GM18517 (cell line): Measurements from ENCODE around the gene CCDC191.

ENCODE experiments used
- ATAC-seq: cut with Tn5 transposase; IDR thresholded peaks from one replicate; pipeline ENCODE4 v1.9.1; 2021; ENCODE audit warnings: mild to moderate bottlenecking, moderate library complexity; ENCODE audit not compliant: unreplicated experiment

Gene CCDC191

DNA sequence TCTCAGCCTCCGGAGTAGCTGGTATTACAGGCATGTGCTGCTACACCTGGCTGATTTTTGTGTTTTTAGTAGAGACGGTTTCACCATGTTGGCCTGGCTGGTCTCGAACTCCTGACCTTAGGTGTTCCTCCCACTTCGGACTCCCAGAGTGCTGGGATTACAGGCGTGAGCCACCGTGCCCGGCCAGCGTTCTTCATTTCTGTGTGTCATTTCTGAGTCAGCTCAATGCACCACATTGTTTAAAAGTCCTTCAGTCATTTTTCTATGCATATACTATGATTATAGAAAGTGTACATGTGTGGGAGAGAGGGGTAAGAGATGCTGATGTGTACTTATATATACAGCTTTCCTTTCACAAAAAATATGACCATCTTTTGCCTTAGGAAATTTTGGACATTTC, 2.3 kb upstream of the CCDC191 start:
- ATAC-seq: no peak

GRCh38 chr3:114057011-114057347, 653 bp upstream of the CCDC191 start:
- peak; percentile 5 for ATAC-seq

DNA sequence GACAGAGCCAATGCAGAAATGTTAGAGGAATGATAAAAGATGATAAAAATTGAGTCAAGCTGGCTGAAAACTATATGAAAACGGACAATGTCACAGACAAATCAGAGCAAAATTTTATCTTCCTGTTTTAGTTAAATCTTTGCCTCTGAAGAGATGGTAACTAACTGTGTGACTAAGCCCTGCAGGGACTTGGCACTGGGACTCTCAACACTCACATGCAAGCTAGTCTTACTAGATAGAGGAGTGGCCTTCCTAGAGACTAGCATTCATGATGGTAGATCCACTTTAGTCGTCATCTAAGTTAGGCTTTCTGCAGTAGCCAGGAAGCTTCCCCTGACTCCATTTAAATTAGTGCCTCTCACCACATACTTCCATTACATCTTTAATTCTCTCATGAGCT, 4.1 kb downstream of the CCDC191 start:
- ATAC-seq: no peak

GRCh38 chr3:114043205-114043604, 13.1 kb downstream of the CCDC191 start:
- ATAC-seq: no peak

- no peak for ATAC-seq
Observed at GRCh38 chr3:114035896-114036295, 20.4 kb downstream of the CCDC191 start.

DNA sequence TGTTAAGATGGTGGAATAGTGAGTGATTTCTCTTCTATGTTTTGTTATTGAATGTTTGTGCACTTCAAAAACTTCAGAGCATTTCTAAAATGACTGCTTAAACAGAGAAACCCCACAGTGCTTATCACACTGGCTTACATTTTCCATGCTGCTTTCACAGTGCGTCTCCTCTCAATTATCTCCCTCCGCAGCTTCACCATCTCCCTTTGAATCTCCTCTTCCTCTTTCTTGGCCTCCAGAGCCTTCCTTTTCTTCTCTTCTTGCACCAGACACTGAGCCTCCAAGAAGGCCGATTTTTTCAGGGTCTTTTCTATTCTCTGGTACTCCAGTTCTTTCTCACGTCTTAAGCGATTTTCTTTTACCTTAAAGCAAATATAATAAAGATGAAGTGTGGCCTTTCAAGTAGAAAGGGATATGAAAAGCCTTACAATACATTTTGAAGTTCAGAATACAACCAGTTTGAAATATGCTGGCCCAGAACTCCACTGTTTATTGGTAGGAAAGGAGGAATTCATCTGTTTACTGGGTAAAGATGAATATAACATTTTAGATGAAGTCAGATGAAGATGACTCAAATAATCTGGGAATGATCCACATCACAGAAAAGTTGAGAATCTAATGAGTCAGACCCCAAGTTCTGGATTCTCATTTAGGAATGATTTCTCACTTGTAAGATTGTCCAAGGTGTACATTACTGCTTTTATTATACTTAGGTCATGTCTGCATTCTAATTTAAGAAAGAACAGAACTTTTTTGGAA, 21.4 kb downstream of the CCDC191 start:
- no peak for ATAC-seq

- no peak for ATAC-seq
Observed at GRCh38 chr3:114034211-114034610, 22.1 kb downstream of the CCDC191 start.

DNA sequence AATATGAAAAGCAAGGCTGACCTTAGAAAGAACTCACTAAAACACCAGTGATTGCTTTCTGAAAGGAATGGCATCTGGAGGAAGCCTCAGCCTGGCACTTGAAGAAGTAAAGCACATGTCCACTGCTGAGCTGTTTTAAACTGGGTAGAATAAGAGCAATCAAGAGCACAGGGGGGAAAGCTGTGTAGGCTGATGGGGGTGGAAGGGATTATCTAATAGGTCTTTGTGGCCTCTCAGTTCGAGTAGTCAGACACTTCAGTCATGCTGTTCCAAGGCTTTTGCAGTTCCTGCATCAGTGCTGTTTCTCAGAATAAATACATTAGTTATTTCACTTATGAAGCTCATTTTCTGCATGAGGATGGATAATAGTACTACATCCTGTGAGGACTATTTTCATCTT, 22.6 kb downstream of the CCDC191 start:
- ATAC-seq: no peak

DNA sequence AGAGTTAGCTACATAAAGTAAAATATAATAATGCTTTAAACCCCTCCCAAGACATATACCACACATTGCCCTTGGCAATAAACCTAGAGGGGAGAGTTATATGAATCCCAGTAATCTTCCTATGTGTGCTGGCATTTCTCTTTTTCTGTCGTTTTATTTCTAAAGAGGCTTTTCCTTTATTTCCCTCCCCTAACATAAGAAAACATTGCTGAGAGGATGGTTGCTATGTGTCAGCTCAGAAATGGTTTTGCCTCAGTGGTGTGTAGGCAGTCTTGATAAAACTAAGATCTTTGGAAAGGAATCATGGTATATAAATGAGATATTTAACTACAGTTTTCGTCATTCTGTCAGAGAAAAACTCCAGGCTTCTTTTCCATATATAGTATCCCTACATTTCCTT, 30.0 kb downstream of the CCDC191 start:
- ATAC-seq: no peak

GRCh38 chr3:114025451-114025850, 30.9 kb downstream of the CCDC191 start:
- no peak for ATAC-seq

DNA sequence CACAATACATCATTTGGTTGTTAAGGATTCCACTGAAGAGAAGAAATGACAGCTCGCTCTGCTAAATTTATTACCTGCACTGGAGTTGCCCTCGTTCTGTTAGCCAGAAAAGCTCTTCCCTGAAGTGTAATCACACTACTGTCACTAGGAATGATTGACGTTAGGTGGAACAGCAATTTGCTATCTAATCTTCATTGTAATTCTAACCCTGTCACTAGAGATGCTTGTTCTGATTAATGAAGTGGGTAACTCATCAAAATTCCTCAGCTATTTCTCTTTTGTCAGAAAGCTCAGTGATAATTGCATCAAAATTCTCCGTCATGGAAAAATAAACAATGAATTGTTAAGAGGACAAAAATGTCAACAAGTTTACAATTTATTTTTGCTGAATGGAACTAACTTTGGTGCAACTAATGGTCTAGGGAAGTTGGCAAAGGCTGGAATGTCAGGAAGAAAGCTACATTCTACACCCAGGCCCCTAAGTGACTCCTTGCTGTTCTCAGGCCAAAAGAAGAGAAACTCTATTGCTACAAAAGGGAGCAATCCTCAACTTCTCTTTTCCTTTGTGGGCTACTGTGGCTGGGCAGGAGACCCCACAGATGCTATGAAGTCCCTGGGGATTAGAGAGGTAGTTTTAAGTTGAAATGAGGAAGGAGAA, 34.1 kb downstream of the CCDC191 start:
- ATAC-seq: no peak

DNA sequence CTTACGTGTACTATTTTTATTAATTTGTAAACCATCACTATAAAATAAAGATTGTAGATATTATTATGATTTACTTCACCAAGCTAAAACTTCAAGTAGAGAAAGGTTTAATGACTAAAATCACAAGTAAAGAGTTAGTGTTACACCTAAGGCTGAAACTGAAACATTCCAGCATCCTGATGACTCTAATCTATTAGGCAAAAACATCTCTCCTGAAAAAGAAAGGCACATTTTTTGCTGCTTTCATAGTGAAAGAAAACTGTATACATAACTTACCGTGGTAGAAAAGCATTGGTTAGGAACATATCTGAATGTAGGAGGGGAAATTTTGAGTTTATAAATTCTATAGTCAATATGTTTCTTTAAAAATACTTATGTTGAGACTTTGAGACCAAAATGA, 35.4 kb downstream of the CCDC191 start:
- no peak for ATAC-seq

GRCh38 chr3:114019486-114019885, 36.8 kb downstream of the CCDC191 start:
- ATAC-seq: no peak

- no peak for ATAC-seq
Observed at GRCh38 chr3:114014211-114014610, 42.1 kb downstream of the CCDC191 start.

DNA sequence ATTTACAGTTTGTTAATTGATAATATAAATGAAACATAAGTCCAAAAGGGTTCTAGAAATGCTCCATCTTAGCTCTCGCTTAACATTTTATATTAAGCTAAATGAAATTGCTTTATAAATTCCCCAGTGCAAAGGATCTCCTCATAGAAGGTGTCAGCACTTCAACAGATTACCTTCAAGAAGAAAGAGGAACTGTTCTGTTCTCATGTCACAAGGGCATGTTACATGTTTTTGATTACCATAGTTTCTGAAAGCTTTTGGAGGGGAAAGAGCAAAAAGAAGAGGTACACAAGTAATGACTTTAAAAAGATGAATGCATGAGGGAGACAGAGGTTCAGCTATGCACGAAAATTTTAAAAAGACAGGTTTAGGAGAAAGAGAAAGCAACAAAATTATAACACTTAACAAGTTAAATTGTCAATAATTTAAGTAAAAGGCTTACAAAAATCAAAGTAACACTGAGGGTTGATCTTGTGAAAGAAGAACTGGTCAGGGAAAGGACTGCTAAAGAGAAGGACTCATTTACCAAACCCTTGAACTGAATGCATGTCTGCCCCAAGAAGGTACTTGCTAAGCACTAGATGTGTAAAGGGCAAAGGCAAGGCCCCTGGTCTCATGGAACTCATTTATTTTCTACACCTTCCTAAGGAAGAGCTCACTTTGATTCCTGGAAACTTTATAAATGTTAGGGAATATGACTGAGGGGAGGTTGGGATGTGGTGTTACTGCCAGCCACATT, 45.1 kb downstream of the CCDC191 start:
- ATAC-seq: no peak

DNA sequence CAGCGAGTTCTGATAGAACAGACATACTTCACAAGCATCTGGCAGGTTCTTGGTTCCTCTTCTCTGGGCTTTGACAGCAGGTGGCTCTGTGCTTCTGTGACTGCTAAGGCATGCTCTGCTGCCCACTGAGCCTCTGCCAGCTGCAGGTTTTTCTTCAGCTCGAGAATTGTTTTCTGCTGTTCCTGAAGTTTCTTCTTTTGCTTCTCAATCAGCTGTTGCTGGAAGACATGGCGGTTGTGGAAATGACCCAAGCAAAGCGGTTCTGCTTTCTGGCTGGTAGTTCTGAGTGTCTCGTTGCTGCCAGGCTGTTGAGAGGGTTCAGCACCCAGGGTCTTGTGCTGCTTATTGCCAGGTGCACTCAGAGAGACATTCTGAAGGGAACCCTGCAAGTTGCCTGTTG, 50.8 kb downstream of the CCDC191 start:
- ATAC-seq: peak; percentile 98

GRCh38 chr3:113985541-113985940, 70.8 kb downstream of the CCDC191 start:
- ATAC-seq: peak; percentile 66

- ATAC-seq: no peak
Observed at GRCh38 chr3:113983544-113983943, 72.8 kb downstream of the CCDC191 start.

GRCh38 chr3:113981803-113982202, 74.5 kb downstream of the CCDC191 start:
- no peak for ATAC-seq

GRCh38 chr3:113979916-113980315, 76.4 kb downstream of the CCDC191 start:
- ATAC-seq: no peak

DNA sequence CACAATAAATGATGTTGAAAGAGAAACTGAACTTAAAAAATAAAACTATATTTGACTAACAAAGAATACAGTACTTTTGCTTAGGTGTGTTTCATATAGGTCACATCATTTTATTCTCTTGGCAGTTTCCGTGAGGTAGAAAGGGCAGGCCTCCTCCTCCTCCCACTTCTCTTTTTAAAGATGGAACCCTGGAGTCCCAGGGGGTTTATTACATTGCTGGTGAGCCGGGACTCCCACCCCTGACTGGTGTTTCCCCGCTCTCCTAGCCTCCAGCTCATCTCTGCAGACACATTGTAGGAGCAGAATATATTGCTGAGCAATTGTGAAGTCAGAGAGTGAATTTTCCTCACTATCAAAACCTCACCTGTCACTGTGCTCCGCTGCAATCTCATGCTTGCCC, 78.5 kb downstream of the CCDC191 start:
- no peak for ATAC-seq

DNA sequence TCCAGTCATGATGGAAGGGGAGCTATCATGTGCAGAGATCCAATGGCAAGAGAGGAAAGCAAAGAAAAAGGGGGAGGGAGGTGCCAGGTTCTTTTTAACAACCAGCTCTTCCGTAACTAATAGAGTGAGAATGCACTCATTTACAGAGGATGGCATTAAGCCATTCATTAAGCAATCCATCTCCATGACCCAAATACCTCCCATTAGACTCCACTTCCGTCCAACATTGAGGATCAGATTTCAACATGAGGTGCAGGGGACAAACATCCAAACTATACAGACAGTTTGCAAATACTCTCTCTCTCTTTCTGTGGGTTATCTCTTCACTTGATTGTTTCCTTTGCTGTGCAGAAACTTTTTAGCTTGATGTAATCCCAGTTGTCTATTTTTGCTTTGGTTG, 87.3 kb downstream of the CCDC191 start:
- ATAC-seq: no peak
